GM19043 (cell line): ENCODE measurements around the gene NIPBL.
"Not testable (repeated sequence)": the region's sequence is repeated elsewhere in the genome, so short reads cannot be mapped to it uniquely, and the experiment has no call there.

Source experiments
- ATAC-seq: cut with Tn5 transposase; IDR thresholded peaks from one replicate; pipeline ENCODE4 v1.9.1; 2021; ENCODE audit warnings: low read depth; ENCODE audit not compliant: unreplicated experiment

Gene NIPBL

DNA sequence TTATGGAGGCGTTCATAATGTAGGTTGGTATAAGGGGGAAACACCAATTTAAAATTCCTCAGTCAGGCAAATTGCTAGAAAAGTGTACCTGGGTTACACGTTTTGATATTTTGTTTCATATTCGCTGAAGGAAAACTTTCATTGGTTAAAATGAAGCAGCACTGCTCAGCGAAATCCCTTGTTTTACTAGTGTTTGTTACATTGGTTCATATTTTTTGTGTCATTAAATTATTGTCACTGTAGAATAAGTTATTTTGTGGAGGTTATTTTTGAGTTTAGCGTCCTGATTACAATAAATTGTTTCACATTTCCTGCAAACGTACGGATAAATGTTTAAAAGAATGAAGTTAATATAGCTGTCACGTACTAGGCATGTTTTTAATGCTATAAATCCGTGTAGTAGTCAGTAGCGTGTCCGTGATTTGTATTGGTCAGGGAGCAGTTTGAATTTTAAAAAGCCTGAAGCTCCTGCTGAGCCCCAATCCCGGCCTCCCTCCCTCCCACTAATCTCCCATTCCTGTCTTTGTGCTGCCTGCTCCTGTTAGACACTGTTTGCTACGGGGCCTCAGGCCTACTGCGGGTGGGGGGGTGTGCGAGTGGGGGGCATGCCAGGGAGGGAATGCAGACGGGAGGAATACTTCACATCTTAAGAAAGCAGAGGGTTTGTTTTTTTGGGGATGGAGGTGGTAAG lies 2.0 kb downstream of the NIPBL start:
- no peak for ATAC-seq

DNA sequence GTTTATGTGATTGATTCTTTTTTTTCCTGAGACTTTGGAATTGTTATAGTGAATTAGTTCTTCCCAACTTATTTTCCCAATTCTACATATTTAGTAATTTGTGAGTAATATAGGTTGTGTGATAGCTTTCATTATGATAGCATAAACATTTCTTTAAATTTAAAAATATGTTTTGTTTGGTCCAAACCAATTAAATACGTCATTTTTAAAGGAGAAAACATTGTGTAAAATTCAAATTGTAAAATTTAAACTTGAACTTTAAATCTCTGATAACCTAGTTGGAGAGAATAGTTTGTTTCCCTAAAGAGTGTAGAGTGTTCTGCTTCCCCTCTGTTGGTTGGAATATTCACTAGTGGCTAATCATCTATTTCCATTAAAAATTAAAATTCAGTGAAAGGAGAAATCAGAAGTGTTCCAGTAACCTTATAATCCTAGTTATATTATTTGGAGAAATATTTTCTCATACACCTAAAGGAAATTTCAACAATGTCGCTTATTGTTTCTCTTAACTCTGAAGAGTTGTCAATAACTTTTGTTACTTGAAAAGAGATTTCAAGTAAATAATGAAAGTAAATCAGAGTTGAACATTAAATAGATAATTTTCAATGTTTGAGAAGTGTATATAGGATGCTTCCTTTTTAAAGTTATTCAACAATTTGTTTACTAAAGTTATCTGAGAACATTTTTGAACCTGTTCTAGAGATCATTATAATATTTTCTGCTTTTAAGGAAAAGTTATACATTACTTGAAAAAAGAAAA lies 2.9 kb downstream of the NIPBL start:
- no peak for ATAC-seq

DNA sequence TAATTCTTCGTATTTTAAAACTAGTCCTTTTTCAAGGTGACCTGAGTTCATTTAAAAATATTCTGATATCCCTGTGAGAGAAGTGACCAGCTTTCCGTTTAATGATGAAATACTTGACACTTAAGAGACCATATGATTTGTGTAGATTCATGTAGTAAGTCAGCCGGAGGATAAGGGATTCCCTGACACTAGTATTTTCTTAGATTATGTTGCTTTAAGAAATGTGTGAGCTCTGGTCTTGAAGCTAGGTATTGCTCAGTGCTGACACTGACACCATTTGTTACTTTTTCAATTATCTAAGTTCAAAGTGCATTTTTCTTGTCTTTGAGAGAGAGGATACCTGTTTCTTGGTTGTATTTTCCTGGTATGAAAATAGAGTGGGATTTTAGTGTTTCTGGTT lies 4.2 kb downstream of the NIPBL start:
- ATAC-seq: no peak

DNA sequence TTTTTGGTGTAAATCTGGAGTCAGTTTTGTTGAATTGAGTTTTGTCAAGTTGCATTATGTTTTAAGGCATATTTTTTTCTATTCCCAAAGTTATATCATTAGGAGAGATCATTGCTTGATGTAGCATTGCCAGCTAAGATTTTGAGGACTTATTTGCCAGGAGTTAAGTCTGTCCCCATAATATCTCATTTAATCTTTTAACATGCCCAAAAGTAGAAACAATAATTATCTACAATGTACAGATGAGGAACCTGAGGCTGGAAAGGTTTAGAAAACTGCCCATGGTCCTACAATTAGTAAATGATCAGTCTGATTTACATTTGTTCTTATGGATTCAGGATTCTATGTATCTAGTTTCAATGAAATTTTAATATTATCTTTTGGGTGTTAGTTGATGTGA lies 4.7 kb downstream of the NIPBL start:
- ATAC-seq: no peak

DNA sequence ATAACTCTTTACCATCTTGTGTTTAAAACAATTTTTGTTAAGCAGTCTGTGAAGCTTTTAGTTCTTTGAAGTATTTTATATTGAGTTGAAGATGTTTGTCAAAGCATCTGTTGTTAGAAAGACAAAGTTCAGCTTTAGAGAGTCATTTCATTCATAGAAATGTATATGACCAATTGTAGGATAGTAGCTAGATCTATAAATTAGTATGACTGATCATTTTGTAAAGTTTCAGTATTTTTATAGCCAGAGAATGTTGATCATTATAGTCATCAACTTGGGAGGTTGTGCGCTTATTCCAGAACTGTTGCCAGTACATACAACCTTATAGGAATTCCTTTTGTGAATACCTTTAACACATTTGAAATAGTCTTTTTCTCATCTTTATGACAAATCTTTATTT lies 5.2 kb downstream of the NIPBL start:
- no peak for ATAC-seq

DNA sequence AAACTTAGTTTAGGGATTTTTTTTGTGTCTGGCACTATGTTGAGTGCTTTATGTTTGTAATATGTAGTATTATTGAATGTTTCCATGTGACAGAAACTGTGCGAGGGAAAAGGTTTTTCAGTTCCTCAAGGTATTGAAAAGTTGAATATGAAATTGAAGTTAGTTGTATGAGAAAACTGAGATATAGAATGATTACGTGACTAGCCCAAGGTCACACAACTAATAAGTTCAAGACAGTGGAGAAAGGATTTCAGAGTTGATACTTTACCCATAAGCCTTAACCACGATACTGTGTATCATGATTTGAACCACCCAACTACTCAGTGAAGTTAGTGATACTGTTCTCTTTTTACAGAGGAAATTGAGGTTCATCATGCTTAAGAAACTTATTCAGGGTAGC lies 5.7 kb downstream of the NIPBL start:
- ATAC-seq: peak; percentile 40

DNA sequence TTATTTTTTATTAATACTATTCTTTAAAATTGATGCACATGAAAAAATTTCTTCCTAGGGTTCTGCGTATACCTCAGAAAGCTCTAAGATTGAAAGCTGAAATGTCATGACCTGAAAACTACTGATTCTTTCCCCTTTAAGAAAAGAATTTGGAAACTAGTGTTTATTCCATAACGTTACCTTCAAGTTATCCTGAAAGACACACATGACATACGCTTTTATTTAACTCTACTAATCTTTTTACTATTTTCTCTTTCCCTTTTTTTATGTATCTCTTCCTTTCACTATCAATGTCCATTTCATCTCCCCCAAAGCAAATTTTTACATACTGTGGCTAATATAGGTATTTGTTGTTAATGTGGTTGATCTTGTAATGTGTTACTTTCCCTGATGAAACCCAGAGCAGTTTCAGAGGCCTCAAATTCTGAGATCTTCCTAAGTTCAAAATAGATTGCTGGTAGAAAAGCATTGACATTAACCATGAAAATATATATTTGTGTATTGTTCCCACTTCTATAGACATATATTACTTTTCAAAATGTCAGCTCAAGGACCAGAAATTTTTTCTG lies 7.4 kb downstream of the NIPBL start:
- ATAC-seq: no peak

DNA sequence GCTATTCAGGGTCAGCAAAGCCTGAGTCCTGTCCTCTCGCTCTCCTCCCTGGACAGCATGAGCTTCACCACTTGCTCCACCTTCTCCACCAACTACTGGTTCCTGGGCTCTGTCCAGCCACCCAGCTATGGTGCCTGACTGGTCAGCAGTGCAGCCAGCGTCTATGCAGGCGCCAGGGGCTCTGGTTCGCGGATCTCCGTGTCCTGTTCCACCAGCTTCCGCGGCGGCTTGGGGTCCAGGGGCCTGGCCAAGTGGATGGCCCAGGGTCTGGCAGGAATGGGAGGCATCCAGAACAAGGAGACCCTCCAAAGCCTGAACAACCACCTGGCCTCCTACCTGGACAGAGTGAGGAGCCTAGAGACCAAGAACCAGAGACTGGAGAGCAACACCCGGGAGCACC lies 8.6 kb downstream of the NIPBL start:
- ATAC-seq: no peak

DNA sequence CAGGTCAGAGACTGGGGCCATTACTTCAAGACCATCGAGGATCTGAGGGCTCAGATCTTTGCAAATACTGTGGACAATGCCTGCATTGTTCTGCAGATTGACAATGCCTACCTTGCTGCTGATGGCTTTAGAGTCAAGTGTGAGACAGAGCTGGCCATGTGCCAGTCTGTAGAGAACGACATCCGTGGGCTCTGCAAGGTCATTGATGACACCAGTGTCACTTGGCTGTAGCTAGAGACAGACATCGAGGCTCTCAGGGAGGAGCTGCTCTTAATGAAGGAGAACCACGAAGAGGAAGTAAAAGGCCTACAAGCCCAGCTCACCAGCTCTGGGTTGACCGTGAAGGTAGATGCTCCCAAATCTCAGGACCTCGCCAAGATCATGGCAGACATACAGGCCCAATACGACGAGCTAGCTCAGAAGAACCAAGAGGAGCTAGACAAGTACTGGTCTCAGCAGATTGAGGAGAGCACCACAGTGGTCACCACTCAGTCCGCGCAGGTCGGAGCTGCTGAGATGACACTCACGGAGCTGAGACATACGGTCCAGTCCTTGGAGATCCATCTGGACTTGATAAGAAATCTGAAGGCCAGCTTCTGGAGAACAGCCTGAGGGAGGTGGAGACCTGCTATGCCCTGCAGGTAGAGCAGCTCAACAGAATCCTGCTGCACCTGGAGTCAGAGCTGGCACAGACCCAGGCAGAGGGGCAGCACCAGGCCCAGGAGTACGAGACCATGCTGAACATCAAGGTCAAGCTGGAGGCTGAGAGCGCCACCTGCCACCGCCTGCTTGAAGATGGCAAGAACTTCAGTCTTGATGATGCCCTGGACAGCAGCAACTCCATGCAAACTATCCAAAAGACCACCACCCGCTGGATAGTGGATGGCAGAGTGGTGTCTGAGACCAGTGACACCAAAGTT lies 9.3 kb downstream of the NIPBL start:
- no peak for ATAC-seq

DNA sequence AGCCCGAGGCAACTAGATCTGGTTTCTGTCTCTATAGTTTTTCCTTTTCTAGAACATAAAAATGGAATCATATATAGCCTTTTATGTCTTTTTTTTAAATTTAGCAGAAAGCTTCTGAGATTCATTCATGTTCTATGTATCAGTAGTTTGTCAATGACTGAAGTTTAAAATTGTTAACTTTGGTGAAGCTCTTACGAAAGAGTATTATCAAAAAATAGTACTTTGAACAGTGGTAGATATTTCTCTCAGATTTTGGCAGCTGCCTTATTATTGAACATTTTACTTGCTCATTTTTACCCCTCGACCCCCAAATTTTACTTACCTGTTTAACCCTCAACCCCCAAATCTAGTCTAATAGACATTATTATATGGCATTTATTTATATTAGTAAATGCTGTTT lies 10.2 kb downstream of the NIPBL start:
- ATAC-seq: no peak

DNA sequence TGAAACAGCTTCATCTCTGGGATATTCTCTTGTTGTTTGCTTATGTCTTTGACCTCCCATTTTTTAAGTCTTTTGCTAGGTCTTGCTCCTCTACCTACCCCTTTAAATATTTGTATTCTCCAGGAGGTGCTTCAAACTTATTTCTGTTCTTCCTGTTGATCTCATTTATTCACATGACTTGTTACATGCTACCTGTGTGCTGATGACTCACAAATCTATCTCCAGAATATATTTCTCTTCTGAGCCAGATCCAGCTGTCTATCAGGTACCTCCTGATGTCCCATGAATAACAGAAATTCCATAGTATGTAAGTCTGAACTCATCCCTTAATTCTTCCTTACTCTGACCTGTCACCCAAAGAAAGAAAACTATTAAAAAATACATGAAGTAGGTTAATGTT lies 11.0 kb downstream of the NIPBL start:
- ATAC-seq: no peak

DNA sequence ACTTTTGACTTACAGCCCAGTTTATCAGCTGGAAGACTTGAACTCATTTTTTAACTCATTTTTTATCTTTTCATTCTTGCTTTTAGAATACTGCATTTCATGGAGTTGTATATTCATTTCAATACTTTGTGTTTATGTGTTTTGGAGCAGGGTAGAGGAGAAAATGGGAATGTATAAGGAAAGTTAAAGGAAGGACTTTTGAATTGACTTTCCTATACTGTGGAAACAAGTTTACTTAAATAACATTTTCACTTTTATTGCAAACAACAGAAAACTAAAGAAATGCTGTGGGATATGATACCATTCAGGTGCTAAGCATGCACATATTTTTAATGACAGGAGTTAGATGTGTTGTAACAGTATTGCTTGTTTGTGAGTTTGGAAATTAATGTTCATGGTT lies 11.7 kb downstream of the NIPBL start:
- ATAC-seq: no peak

DNA sequence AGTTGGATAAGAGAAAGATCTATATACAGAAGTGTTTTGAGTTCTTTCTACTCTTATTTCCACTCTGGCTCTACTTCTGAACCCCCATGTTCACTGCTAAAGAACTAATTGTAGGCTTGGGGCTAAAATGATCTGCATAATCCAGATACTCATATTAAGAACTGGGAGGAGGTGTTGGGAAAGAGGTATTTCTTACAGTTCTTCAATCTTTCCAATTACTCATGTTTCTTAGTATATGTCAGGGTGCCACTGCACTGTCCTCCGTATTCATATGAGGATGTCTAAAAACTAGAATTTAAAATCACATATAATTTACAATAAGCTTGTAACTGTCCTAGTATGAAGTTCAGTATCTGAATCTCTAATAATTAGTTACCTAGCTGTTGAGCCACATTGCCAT lies 12.7 kb downstream of the NIPBL start:
- ATAC-seq: no peak

DNA sequence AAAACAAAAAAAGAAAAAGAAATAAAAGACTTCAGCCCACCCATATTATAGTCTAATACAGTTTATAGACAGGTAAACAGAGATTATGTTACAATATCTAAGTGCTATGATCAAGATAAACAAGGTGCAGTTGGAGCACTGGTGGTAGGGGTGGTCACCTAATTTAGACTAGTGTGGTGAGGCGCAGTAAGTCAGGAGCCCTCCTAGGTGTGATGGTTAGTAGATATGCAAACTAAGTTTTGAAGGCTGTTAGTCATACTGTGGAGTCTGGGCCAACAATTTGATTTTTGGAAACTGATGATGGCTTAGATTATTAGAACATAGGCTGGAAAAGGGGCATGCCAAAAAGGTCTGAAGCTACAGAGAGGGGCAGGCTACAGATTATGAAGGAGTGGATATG lies 14.7 kb downstream of the NIPBL start:
- no peak for ATAC-seq

DNA sequence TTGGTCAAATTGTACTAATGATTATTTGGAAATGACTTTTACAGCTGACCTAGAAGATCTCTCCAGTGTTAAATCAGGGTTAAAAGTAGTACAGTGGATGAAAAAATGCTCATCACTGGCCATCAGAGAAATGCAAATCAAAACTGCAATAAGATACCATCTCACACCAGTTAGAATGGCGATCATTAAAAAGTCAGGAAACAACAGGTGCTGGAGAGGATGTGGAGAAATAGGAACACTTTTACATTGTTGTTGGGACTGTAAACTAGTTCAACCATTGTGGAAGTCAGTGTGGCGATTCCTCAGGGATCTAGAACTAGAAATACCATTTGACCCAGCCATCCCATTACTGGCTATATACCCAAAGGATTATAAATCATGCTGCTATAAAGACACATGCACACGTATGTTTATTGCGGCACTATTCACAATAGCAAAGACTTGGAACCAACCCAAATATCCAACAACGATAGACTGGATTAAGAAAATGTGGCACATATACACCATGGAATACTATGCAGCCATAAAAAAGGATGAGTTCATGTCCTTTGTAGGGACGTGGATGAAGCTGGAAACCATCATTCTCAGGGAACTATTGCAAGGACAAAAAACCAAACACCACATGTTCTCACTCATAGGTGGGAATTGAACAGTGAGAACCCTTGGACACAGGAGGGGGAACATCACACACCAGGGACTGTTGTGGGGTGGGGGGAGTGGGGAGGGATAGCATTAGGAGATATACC lies 15.7 kb downstream of the NIPBL start:
- not testable (repeated sequence) for ATAC-seq

DNA sequence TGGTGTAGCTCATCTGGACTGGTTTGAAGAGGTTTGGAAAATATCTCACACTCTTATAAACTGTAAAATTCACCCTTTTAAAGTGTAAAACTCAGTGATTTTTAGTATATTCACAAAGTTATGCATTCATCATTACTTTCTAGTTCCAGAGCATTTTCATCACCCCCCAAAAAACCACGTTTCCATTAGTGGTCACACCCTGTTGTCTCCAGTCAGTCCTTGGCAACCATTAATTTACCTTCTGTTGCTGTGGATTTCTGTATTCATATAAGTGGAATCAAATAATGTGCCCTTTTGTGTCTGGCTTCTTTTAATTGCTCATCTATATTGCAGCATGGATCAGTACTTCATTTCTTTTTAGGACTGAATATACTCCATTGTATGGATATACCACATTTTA lies 18.4 kb downstream of the NIPBL start:
- ATAC-seq: no peak

DNA sequence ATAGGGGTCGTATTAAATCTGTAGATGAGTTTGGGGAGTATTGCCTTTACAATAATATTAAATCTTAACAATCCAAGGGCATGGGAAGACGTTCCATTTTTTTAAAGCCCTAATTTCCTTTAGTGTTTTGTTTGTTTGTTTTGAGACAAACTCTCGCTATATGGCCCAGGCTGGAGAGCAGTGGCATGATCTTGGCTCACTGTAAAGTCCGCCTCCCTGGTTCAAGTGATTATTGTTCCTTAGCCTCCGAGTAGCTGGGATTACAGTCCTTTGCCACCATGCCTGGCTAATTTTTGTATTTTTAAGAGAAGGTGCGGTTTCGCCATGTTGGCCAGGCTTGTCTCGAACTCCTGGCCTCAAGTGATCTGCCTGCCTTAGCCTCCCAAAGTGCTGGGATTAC lies 19.9 kb downstream of the NIPBL start:
- ATAC-seq: no peak

DNA sequence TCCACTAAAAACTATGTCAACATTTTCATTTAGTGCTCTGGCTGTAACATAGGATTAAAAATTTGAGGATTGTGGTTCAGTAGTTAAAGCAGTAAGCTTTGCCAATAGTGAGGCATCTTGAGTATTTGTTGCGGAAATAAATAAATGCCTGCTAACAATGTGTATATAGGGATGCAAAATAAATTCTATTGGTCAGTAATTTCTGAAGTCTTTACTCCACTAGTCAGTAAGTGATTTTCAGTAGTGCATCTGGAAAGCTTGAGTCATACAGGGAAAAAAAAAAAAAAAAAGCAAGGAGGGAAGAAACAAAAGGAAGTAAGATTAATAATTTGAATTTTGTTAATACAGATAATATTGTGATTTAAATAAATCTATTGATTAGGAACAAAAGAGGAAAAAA lies 21.0 kb downstream of the NIPBL start:
- no peak for ATAC-seq

DNA sequence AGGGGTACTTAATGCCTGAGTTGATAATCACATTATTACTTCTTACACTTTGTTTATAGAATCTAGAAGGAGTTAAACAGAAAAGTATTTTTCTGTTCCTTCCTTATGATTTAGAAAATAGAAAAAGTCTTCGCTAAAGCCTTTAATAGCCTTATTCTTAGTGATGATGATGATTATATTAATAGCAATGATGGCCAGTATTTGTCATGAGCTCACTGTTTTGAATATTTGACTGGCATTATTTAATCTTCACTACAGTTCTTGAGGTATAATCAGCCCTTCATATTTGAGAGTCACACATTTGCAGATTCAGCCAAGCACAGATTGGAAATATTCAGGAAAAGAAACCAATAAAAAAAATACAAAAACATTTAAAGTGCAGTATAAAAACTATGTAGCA lies 23.3 kb downstream of the NIPBL start:
- no peak for ATAC-seq

DNA sequence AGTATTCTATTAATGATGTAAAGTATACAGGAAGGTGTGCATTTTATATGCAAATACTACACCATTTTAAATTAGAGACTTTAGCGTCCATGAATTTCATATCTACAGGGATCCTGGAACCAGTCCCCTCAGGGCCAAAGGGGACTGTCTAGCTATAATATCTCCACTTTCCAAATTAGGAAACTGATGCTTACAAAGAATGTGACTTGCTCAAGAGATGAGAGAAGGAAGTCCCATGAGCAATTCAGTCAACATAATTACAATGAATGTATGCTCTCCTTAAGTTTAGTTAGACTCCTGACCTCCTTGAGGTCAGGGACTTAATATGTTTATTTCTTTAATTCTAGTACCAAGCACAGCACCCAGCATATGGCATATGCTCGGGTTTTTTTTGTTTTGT lies 23.7 kb downstream of the NIPBL start:
- no peak for ATAC-seq
